HG02870 (cell line): Measurements from ENCODE around the gene GNB4.

Experiments
- ATAC-seq: cut with Tn5 transposase; IDR thresholded peaks from one replicate; pipeline ENCODE4 v1.9.1; 2021; ENCODE audit warnings: mild to moderate bottlenecking, moderate library complexity; ENCODE audit not compliant: unreplicated experiment

Gene GNB4

DNA sequence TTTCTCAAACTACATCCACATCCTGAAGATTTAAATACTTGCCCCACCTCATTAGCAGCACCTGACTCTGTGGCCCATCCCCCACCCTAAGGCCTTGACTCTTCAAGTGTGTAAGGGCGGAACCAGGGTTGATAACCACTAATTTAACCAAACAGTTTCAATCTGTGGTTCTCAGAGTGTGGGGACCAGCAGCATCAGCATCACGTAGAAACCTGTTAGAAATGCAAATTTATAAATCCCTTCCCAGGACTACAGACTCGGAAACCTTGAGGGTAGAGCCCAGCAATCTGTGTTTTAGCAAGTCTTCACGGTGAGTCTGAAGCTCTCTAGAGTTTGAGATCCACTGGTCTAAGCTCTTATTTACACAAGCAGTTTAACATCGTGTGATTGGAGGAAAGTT lies 12.4 kb downstream of the GNB4 start:
- ATAC-seq: peak; percentile 86

DNA sequence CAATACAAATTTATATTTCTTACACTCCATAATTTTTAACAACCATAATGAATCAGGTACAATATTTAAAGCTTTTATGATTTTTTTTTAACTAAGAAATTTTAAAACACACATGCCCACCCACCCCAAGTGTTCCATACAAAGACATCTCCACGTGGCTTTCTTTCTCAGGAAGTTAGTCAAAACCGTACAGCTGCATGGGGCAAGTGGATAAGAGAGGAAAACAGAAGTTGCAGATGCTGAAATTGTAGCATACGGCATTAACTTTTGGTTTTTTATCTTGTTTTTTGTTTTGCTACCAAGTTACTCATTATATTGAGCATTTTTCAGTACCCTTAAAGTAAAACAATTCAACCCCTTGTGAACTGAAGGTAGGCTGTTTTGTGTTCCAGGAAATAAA lies 14.8 kb downstream of the GNB4 start:
- ATAC-seq: no peak

DNA sequence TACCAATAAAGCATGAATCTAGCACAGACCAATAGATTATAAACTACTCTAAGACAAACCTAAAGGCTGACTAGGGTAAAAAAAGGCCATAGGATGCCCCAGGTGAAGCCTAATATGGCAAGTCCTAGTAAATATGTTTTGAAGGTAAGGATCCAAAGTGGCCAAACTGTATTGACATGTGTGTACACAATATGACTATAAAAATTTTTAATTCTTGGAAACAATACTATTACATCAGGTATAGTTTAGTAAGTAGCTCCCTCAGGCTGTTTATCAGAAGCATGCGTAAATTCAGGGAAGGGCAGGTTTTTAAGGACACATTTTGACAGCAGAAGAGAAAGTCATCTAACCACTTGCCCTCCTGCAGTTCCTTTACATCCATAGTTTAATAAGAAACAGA lies 18.8 kb downstream of the GNB4 start:
- ATAC-seq: no peak

DNA sequence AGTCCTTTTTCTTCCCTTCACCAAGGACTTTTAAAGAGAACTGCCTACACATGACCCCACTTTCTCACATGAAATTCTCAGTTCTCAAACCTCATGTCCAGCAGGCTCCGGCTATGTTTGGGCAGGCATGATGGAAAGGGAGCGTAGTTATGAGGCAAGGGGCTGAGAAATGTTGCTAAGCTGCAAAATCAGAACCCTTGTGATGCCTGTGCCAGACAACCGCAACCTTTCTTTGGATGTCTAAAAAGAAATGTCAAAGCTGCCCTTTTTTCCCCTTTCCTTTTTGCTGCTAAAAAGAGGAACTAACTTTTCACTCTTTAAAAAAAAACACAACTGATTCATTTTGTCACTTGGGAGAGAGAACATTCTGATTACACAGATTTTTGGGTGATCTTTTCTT lies 19.2 kb downstream of the GNB4 start:
- peak; percentile 66 for ATAC-seq

DNA sequence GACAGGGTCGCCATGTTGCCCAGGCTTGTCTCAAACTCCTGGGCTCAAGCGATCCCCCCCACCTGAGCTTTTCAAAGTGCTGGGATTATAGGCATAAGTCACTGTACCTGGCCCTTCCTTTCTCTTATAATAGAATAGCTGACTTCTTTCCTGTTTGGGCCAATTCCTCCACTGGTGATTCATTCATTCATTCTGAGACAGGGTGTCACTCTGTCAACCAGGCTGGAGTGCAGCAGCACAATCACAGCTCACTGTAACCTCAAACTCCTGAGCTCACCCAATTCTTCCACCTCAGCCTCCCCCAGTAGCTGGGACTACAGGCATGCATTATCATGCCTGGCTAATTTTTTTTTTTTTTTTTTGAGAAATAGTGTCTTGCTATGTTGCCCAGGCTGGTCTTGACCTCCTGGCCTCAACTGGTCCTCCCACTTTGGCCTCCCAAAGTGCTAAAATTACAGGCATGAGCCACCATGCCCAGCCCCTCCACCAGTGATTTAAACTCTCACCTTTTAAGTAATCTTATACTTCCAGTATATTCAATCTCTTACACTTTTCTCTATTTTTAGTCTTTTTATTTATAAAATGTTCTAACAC lies 20.9 kb downstream of the GNB4 start:
- no peak for ATAC-seq

DNA sequence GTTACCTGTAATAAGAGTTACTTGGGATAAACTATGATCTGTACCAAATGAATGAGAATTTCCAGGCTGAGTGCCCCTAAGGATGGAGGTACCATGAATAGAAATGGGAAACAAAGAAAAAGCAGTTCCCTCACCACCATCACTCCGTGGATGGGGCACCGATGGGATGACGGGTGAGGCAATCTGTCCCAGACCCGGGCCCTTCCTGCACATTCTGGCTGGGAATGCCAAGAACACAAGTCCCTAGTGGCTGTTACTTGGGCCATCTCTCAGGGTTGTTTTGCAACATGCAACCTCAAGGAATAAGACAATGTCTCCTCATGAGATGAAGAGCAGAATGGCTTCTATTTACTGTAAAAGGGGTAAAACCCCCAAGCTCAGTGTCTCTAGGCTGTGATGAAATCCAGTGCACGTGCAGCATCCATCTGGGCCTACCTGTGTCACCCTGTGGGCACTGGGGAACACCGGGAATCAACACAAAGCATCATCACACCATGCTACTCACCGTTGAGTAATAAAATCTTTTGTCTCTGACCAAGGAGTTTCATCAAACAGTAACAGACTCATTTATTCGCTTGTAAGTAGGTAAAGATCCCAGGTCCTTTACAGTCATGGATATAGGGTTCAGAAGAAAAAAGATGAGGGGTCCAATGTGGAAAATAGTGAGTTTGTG lies 22.3 kb downstream of the GNB4 start:
- ATAC-seq: no peak

DNA sequence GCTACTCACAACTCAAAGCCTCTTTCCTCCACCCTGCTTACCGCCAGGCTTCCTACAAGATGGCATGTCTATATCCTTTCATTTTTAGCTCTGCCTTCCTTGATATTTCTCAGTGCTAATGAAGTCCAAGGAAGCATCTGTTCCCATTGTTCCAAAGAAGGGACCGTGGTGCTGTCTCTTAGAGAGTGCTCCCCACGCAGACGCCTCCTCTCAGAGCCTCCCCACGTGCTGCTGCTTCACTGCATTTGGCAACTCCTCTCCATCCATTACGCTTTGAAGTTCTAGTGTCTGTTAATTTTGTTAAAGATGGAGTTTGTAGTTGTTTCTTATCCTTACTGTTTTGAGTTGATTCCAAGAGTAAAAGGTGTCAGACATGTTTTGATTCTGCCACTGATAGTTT lies 26.2 kb downstream of the GNB4 start:
- no peak for ATAC-seq

DNA sequence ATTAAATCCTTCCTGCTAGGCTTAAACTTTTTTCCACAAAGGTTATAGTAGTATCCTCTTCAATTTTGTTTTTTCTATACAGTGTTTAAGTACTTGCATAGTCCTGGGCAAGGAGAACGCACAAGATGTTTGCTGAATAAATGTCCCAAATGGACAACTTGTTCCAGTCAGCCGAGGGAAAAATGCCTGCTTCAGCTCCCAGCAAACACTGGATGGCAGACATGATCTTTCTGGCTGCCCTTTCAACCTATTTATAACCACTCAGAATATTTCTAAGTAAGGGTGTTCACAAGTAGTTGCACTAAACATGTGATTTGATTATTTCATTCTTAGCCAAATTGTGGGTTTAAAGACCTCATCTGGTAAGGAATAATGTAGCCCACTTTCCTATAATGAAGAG lies 29.8 kb downstream of the GNB4 start:
- no peak for ATAC-seq

DNA sequence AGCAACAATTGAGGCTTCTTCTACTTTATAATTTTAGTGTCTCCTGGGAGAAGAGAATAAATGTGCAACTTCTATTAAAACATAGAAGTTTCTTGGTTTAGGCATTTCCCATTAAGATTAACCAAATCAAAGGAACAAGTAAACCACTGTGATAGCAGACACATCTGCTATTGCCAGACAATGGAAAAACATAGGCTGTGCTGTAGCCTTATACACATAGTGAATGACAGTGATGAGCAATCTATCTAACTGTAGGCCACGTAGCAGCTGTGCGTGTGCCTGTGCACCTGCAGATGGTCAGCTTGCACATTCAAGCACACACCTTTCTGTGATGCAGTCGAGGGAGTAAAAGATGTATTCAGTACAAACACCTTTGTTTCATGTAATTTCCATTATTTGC lies 32.7 kb downstream of the GNB4 start:
- ATAC-seq: no peak

DNA sequence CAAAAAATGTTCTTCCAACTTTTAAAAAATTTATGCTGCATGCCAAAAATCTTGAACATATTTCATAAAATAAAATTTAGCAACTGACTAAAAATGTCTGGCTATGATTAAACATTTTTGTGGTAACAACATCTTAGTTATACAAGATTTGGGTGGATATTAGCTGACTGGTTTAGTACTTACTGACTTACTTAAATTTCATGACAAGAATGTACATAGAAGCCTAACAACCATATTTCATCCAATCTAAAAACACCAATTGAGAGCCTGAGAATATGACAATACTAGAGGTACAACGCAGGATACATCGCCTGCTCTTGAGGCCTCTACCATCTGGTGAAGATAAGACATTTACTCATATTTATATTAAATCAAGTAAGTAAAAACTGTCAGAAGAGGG lies 34.6 kb downstream of the GNB4 start:
- ATAC-seq: no peak

DNA sequence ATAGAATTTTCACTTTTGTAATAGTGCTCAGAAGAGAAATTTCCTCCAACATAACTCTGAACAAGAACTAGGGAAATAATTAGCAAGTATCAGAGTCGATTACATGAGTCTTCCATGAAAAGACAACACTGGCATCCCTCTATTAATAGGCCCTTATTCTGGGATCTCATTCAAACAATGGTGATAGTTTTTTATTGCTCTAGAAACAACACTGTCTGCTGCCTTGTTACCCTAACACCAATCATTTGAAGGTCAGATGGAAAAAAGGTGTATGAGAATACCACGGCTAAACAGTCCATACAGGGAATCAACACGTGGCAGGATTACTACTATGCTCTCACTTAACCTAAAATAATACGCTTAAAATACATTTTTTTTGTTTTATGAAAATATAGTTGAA lies 35.9 kb downstream of the GNB4 start:
- ATAC-seq: no peak

DNA sequence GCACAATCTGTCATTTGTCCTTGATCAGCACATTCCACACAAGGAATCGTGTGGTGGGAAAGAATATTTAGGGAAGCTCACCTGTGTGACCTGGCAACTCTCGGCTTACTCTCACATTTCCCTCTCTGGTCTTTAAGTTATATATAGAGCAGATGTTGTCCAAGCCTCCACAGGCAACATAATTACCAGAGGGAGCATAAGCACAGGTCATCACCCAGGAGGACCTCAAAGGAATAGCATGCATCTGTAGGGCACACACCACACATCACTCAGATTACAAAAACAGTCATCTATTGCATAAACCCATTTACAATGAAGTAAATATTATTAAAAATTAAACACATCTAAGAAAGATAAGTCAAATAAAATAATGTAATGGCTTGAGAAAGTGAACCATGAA lies 36.5 kb downstream of the GNB4 start:
- ATAC-seq: no peak

DNA sequence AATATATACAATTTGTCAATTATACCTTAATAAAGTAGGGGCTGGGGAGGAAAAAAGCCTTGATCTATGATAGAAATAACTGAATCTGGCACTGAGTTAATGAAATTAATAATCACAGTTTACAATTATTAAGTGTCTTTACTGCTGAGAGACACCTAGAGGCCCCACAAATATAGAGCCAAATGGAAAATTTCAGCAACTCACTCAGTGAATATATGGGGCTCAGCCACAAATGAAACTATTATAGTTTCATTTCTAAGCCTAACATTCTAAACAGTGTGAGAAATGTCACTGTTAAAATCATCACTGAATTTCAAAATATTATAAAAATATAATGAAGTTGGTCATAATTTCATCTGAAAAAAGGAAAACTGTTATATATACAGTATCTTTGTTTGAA lies 40.3 kb downstream of the GNB4 start:
- no peak for ATAC-seq

DNA sequence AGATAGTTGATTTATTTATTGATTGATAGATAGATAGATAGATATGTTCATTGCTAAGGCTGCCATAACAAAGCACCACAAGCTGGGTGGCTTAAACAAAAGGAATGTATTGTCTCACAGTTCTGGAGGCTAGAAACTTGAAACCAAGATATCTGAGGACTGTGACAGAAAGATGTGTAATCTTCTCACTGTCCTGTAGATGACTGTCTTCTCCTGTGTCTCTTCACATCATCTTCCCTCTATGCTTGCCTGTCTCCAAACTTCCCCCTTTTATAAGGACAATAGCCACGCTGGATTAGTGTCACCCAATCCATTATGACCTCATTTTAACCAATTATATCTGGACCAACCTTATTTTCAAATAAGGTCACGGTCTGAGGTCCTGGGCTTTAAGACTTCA lies 40.9 kb downstream of the GNB4 start:
- ATAC-seq: peak; percentile 40

DNA sequence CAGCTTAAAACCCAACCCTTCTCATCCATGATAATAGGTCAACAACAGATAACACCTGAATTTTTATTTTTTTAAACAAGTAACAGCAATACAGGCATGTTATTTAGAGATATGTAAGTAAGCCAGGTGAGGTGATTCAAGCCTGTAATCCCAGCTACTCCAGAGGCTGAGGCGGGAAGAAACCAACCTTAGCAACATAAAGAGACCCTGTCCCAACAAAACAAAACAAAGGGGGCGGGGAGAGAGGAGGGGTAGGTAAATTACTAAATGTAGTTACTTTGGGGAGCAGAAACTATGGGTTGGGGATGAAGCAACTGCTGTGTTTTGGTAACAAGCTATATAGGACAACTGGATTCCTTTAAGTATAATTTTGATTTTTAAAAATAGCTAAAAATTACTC lies 47.0 kb downstream of the GNB4 start:
- no peak for ATAC-seq

DNA sequence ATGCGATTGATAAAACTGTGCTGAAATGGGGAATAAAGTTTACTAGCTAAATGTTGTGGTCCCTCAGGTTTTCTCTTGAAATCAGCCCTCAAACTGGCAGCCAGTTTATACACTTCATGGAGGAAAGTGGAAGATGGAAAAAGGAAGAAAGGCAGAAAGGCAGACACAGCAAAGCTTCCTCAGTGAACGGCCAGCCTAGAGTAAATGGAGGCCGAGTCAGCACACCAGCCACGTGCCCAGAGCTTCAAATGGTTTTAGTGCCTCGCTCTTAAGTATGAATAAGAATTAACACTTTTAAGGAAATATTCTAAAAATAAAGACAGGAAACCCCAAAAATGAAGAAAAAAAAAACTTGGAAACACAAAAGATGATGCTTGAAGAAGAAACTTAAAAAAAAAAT lies 48.3 kb downstream of the GNB4 start:
- ATAC-seq: no peak

DNA sequence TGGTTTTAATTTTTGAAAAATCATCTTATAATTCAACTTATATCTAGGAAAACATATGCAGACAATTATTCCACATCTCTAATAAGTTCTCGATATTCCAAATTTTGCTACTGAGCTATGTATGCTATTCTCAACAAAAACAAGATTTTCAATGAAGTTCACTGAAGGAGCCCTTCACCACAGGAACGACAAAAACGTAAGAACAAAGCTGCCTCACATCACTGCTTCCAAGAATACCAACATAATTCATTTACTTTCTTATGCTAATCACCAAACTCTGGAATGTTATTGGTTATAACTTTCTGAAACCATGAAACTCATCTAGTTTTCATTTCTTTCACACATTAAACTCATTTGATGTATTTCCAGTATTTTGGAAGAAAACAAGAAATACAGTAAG lies 49.7 kb downstream of the GNB4 start:
- no peak for ATAC-seq

DNA sequence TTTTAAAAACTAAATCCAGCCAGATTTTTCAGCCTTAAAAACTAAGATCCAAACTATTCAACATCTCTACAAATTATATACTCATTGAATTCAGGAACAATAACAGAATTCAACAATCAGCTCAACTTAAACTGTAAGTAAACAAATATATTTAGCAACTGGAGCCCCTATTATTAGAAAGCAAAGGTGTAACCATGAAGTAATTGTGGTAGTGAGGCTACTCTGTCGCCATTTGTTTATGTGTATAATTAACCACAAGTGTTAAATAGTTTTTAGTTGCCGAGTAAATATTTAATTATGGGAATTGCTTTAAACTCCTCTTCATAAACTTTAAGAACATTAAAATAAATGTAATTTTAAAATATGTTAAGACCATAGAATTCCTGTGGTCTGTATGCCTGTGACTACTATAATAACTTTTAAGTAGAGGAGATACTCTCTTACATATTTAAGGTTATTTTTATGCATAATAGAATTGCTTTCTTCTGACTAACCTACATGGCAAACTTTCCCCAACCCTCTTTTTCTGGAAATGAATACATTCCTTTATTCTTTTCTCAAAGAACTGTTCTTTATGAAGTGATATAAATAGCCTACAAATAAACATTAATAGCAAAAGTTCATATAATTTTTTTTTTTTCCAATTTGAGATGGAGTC lies 52.6 kb downstream of the GNB4 start:
- ATAC-seq: no peak

DNA sequence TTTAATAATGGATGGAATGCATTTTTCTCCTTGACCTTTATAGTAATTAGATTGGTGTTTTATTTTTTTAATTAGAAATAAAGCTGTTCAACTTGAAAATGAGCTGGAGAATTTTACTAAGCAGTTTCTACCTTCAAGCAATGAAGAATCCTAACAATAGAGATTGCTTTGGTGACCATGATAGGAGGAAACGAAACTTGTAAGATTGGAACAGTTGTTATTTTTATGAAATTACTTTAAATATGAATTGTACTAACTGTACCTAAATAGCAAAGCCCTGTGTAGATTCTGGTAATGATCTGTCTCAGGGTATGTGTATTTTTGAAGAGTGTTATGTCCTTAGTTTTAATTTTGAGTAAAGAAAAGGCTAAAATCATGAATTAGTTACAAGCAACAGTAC lies 59.4 kb downstream of the GNB4 start:
- no peak for ATAC-seq

DNA sequence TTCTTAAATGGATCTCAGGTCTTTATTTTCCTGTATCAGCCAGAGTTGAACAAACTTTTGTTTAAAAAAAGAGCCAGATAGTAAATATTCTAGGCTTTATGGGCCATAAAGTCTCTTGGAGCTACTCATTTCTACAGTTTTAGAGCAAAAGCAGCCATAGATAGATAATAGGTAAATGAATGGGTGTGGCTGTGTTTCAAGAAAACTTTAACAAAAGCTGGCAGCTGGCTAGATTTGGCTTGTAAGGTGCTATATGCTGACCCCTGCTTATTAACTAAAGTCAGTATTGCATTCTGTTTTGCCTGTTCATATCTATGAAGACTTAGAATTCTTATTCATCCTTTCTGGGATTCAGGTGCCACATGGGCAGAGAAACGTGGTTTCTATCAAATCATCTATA lies 74.8 kb downstream of the GNB4 start:
- ATAC-seq: no peak

DNA sequence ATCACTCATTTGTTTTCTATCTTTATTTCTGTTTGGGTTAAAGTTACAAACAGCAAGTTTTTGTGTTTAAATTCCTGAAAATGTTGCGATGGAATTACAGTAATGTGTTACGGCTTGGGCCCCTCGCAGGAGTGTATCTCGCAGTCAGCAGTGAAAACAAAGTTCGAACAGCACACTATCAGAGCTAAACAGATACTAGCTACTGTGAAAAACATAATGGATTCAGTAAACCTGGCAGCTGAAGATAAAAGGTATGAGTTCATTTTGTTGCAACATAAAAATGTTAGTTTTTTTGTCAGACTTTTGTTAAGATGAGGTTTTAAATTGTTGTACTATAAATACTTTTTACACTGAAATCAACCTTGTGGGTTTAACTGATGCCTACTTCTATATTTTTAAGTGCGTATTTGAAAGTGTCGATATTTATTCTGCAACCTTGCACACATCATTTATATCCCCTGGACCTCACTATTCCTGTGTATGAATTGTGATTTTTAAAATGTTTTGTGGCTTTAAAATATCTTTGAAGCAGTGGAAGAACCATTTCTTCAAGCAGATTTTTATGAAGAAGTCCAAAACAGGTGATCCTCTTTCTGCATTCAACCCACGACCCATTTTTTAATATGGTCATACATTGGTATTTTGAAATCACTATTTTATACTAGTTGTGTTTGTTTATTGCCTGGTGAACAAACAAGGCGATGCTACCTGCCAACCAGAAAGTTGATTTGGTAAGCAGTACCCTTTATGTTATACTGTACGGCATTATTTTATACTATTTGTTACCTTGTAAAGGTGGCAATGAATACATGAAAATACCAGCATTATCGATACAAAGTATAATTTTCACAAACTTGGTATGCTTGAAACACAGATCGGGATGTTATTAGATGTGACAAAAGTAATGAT lies 75.9 kb downstream of the GNB4 start:
- ATAC-seq: no peak

DNA sequence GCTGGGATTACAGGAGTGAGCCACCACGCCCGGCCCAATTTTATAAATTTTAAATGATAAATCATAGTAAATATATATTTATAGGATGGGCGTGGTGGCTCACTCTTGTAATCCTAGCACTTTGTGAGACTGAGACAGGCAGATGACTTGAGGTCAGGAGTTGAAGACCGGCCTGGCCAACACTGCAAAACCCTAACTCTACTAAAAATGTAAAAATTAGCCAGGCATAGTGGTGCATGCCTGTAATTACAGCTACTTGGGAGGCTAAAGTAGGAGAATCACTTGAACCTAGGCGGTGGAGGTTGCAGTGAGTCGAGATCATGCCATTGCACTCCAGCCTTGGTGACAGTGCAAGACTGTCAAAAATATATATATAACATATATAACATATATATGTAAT lies 77.3 kb downstream of the GNB4 start:
- ATAC-seq: no peak
